Measurements from ENCODE around the gene MOCOS. TPM values are rescaled to one million over a fixed set of nuclear protein-coding genes. Genes with fewer than 3 reads are reported as not detected.

MOCOS gene
- polyA plus RNA-seq, 1 experiment = 12.6 TPM

GRCh38 chr18:36309436-36310391 lies 122.4 kb downstream of the MOCOS start:
- POLR2A ChIA-PET = interaction anchor here (0.6 kb wide), 1 partner anchor 12 kb away, joined by 6 read pairs; no protein-coding TSS in a partner anchor
- H3K36me3 ChIP-seq (ENCODE audit: control insufficient read depth, insufficient read depth, low read length) = no peaks in the 10 kb centered on the region
- no peaks in the 10 kb centered on the region for H3K27me3 ChIP-seq (ENCODE audit: control insufficient read depth, insufficient read depth, low read length)
- no peak for TF ChIP-seq CTCF (IDR thresholded peaks at IDR 0.05; ENCODE audit: insufficient read depth, low read depth, low read length)
- peak; percentile 97 for DNase-seq (ENCODE audit: low read depth)
- no peak overlapping the region for H3K4me3 ChIP-seq (ENCODE audit: low read depth, low read length)
- CTCF ChIA-PET = interaction anchor here (0.8 to 1.4 kb wide), 2 partner anchors 12 to 263 kb away, joined by 3 to 6 read pairs; no protein-coding TSS in a partner anchor

GRCh38 chr18:36311026-36311570 lies 123.8 kb downstream of the MOCOS start:
- no peaks in the 10 kb centered on the region for H3K27me3 ChIP-seq (ENCODE audit: control insufficient read depth, insufficient read depth, low read length)
- ChIA-PET CTCF (no interaction called here), POLR2A (interaction anchor here (0.5 kb wide), 1 partner anchor 552 kb away, joined by 6 read pairs; no protein-coding TSS in a partner anchor)
- H3K4me3 ChIP-seq (ENCODE audit: low read depth, low read length) = no peak overlapping the region
- H3K36me3 ChIP-seq (ENCODE audit: control insufficient read depth, insufficient read depth, low read length) = no peaks in the 10 kb centered on the region
- TF ChIP-seq CTCF (IDR thresholded peaks at IDR 0.05; ENCODE audit: insufficient read depth, low read depth, low read length) = no peak
- DNase-seq (ENCODE audit: low read depth) = no peak

- no peak for TF ChIP-seq CTCF (IDR thresholded peaks at IDR 0.05; ENCODE audit: insufficient read depth, low read depth, low read length)
- H3K4me3 ChIP-seq (ENCODE audit: low read depth, low read length) = no peak overlapping the region
- no peaks in the 10 kb centered on the region for H3K36me3 ChIP-seq (ENCODE audit: control insufficient read depth, insufficient read depth, low read length)
- DNase-seq (ENCODE audit: low read depth) = no peak
- ChIA-PET POLR2A (no interaction called here), CTCF (interaction anchor here (0.6 kb wide), 2 partner anchors 39 to 129 kb away, joined by 3 to 5 read pairs; no protein-coding TSS in a partner anchor)
- no peaks in the 10 kb centered on the region for H3K27me3 ChIP-seq (ENCODE audit: control insufficient read depth, insufficient read depth, low read length)
Observed at GRCh38 chr18:36312806-36313395, 125.6 kb downstream of the MOCOS start.

- CTCF ChIA-PET = interaction anchor here (0.6 kb wide), 1 partner anchor 11 kb away, joined by 3 read pairs; no protein-coding TSS in a partner anchor
- H3K27me3 ChIP-seq (ENCODE audit: control insufficient read depth, insufficient read depth, low read length) = no peaks in the 10 kb centered on the region
- DNase-seq (ENCODE audit: low read depth) = no peak
- no peak for TF ChIP-seq CTCF (IDR thresholded peaks at IDR 0.05; ENCODE audit: insufficient read depth, low read depth, low read length)
- no peak overlapping the region for H3K4me3 ChIP-seq (ENCODE audit: low read depth, low read length)
- no peaks in the 10 kb centered on the region for H3K36me3 ChIP-seq (ENCODE audit: control insufficient read depth, insufficient read depth, low read length)
- POLR2A ChIA-PET = no interaction called here
Observed at GRCh38 chr18:36314098-36314497, 126.8 kb downstream of the MOCOS start.

GRCh38 chr18:36314754-36315153 lies 127.5 kb downstream of the MOCOS start:
- H3K27me3 ChIP-seq (ENCODE audit: control insufficient read depth, insufficient read depth, low read length) = no peaks in the 10 kb centered on the region
- no peak overlapping the region for H3K4me3 ChIP-seq (ENCODE audit: low read depth, low read length)
- H3K36me3 ChIP-seq (ENCODE audit: control insufficient read depth, insufficient read depth, low read length) = no peaks in the 10 kb centered on the region
- ChIA-PET POLR2A (no interaction called here), CTCF (no interaction called here)
- TF ChIP-seq CTCF (IDR thresholded peaks at IDR 0.05; ENCODE audit: insufficient read depth, low read depth, low read length) = no peak
- no peak for DNase-seq (ENCODE audit: low read depth)
